DOHH2 (cell line): ENCODE data around the gene MAP1LC3B2.

Experiments
- H3F3A ChIP-seq: fragments of 200-600 bp; sonication (generic), shearing (Covaris generic); 2 replicates; pipeline ENCODE4 v1.6.0; 2016; ENCODE audit warnings: antibody characterized with exemption, mild to moderate bottlenecking; ENCODE audit not compliant: control insufficient read depth, insufficient read depth
- H3K27ac ChIP-seq: fragments of 200-600 bp; sonication (generic); 2 replicates; pipeline ENCODE4 v1.5.1; 2014; ENCODE audit warnings: low read depth, mild to moderate bottlenecking, low read length, moderate library complexity
- H3K27me3 ChIP-seq: fragments of 200-600 bp; sonication (generic); 2 replicates; pipeline ENCODE4 v1.6.1; 2014; ENCODE audit warnings: mild to moderate bottlenecking, low read length, mixed read lengths; ENCODE audit not compliant: control insufficient read depth
- H3K36me3 ChIP-seq: fragments of 200-600 bp; sonication (generic); 2 replicates; pipeline ENCODE4 v1.6.1; 2014; ENCODE audit warnings: mild to moderate bottlenecking, low read length, moderate library complexity, mixed read lengths; ENCODE audit not compliant: control insufficient read depth
- H3K4me1 ChIP-seq: fragments of 200-600 bp; sonication (generic); 2 replicates; pipeline ENCODE4 v1.6.1; 2014; ENCODE audit warnings: mild to moderate bottlenecking, low read length, mixed read lengths; ENCODE audit not compliant: control insufficient read depth
- H3K4me2 ChIP-seq: fragments of 200-600 bp; sonication (generic); 2 replicates; pipeline ENCODE4 v1.6.0; 2014; ENCODE audit warnings: mild to moderate bottlenecking, low read length, moderate library complexity
- H3K4me3 ChIP-seq: fragments of 200-600 bp; sonication (generic); 2 replicates; pipeline ENCODE4 v1.5.1; 2014; ENCODE audit warnings: mild to moderate bottlenecking, low read length, mixed read lengths
- H3K79me2 ChIP-seq: fragments of 200-600 bp; sonication (generic); 2 replicates; pipeline ENCODE4 v1.6.1; 2014; ENCODE audit warnings: mild to moderate bottlenecking, low read length, mixed read lengths; ENCODE audit not compliant: control insufficient read depth
- H3K9me2 ChIP-seq: fragments of 200-600 bp; sonication (generic); replicated peaks from 2 replicates; pipeline ENCODE4 v1.6.1; 2014; ENCODE audit warnings: mild to moderate bottlenecking, low read length, mixed read lengths; ENCODE audit not compliant: control insufficient read depth
- H3K9me3 ChIP-seq: fragments of 200-600 bp; sonication (generic); 2 replicates; pipeline ENCODE4 v1.6.1; 2014; ENCODE audit warnings: antibody characterized with exemption, low read length, mixed read lengths; ENCODE audit not compliant: control insufficient read depth, insufficient read depth
- H4K20me1 ChIP-seq: fragments of 200-600 bp; sonication (generic); 2 replicates; pipeline ENCODE4 v1.6.0; 2014; ENCODE audit warnings: low read depth, mild to moderate bottlenecking, antibody characterized with exemption, low read length, moderate library complexity; ENCODE audit not compliant: control insufficient read depth, insufficient read depth
- CTCF ChIP-seq: fragments of 200-600 bp; sonication (generic); IDR thresholded peaks from one replicate; pipeline ENCODE4 v1.5.1; 2014; ENCODE audit warnings: antibody characterized with exemption, mild to moderate bottlenecking, low read depth, low read length; ENCODE audit not compliant: poor library complexity, severe bottlenecking
- EZH2phosphoT487 ChIP-seq: fragments of 200-600 bp; sonication (generic); IDR thresholded peaks from 2 replicates; pipeline ENCODE4 v1.6.1; 2017; ENCODE audit warnings: borderline replicate concordance, mild to moderate bottlenecking, antibody characterized with exemption, low read length, moderate library complexity, mixed read lengths

Gene MAP1LC3B2

GRCh38 chr12:116533343-116534251 is 25.6 kb upstream of the MAP1LC3B2 start:
- Histone ChIP-seq H3K27ac (no peak overlapping the region), H3F3A (no peaks in the 10 kb centered on the region), H3K4me3 (peak overlapping the region; percentile 28), H3K27me3 (peaks cover 44% of the 10 kb centered on the region), H4K20me1 (no peaks in the 10 kb centered on the region), H3K36me3 (no peaks in the 10 kb centered on the region), H3K4me2 (peak overlapping the region; percentile 64), H3K9me3 (no peaks in the 10 kb centered on the region), H3K4me1 (peaks cover 8% of the 10 kb centered on the region), H3K79me2 (no peaks in the 10 kb centered on the region), H3K9me2 (no peaks in the 10 kb centered on the region)
- TF ChIP-seq CTCF (no peak), EZH2phosphoT487 (no peak)

- Histone ChIP-seq H3F3A (no peaks in the 10 kb centered on the region), H3K9me3 (no peaks in the 10 kb centered on the region), H3K27ac (no peak overlapping the region), H3K4me2 (0 out of 2 replicates have a peak overlapping the region, but pooled peaks have one; percentile 64), H4K20me1 (no peaks in the 10 kb centered on the region), H3K36me3 (no peaks in the 10 kb centered on the region), H3K4me3 (no peak overlapping the region; the same call in 1 of the 2 replicates), H3K79me2 (no peaks in the 10 kb centered on the region), H3K4me1 (peaks cover 8% of the 10 kb centered on the region), H3K27me3 (peaks cover 53% of the 10 kb centered on the region), H3K9me2 (no peaks in the 10 kb centered on the region)
- TF ChIP-seq EZH2phosphoT487 (no peak; the same call in 1 of the 2 replicates), CTCF (no peak)
These were observed 24.7 kb upstream of the MAP1LC3B2 start for GRCh38 chr12:116534311-116535121.

- Histone ChIP-seq H3K4me1 (peaks cover 8% of the 10 kb centered on the region), H3K27me3 (peaks cover 60% of the 10 kb centered on the region), H3K4me2 (no peak overlapping the region), H3K36me3 (no peaks in the 10 kb centered on the region), H3K9me2 (no peaks in the 10 kb centered on the region), H3K79me2 (no peaks in the 10 kb centered on the region), H4K20me1 (no peaks in the 10 kb centered on the region), H3K27ac (no peak overlapping the region), H3F3A (no peaks in the 10 kb centered on the region), H3K4me3 (no peak overlapping the region), H3K9me3 (no peaks in the 10 kb centered on the region)
- no peak for TF ChIP-seq CTCF
- TF ChIP-seq EZH2phosphoT487, result no peak
These were observed 23.9 kb upstream of the MAP1LC3B2 start for GRCh38 chr12:116535241-116535640.
